Measurements from ENCODE around the gene DLK2. TPM values are rescaled to one million over a fixed set of nuclear protein-coding genes. Genes with fewer than 3 reads are reported as not detected.
"Not testable (repeated sequence)": the region's sequence is repeated elsewhere in the genome, so short reads cannot be mapped to it uniquely, and the experiment has no call there.

The DLK2 gene
- total RNA-seq, 3 donors from 2014 or later: 3.6 to 8.9 TPM; not detected in 1

- H3K27ac ChIP-seq: peak overlapping the region; percentile 83 to 93
Measured at GRCh38 chr6:43428874-43429273, 26.5 kb downstream of the DLK2 start.

GRCh38 chr6:43428112-43428570 is 27.2 kb downstream of the DLK2 start:
- Histone ChIP-seq H3K36me3 (no peaks in the 10 kb centered on the region), H3K4me3 (peak overlapping the region; percentile 70 to 96 (median 72)), H3K27ac (peak overlapping the region; percentile 83 to 93), H3K9me3 (no peaks in the 10 kb centered on the region), H3K4me1 (peaks cover 6 to 8% of the 10 kb centered on the region in 2 donors), H3K27me3 (no peaks in the 10 kb centered on the region)
- intact Hi-C loops (cut with DNase I; ENCODE audit: low total_unique reads): no loop called here
- TF ChIP-seq POLR2A (IDR thresholded peaks at IDR 0.05) (no peak), CTCF (IDR thresholded peaks at IDR 0.05) (no peak), POLR2AphosphoS5 (IDR thresholded peaks at IDR 0.05) (no peak)
- no peak for DNase-seq (ENCODE audit: low spot score in 2 of 2)

More at GRCh38 chr6:43428874-43429273, 26.5 kb downstream of the DLK2 start:
- peak overlapping the region in 2 of 3 donors; percentile 70 to 96 for H3K4me3 ChIP-seq
- H3K36me3 ChIP-seq: no peaks in the 10 kb centered on the region
- intact Hi-C loops (cut with DNase I; ENCODE audit: low total_unique reads): no loop called here
- peaks cover 6 to 8% of the 10 kb centered on the region in 2 donors for H3K4me1 ChIP-seq
- H3K27me3 ChIP-seq: no peaks in the 10 kb centered on the region
- TF ChIP-seq CTCF (IDR thresholded peaks at IDR 0.05): no peak
- TF ChIP-seq POLR2AphosphoS5 (IDR thresholded peaks at IDR 0.05): no peak
- no peak for TF ChIP-seq POLR2A (IDR thresholded peaks at IDR 0.05)
- no peak for DNase-seq (ENCODE audit: low spot score in 2 of 2)
- no peaks in the 10 kb centered on the region for H3K9me3 ChIP-seq

GRCh38 chr6:43427406-43428111 is 27.8 kb downstream of the DLK2 start, which contains the start of gene ABCC10:
Gene ABCC10, plus strand, starts transcription at chr6:43427541. Its CDS starts 438 bp downstream, at chr6:43427979.
- TF ChIP-seq POLR2AphosphoS5 (IDR thresholded peaks at IDR 0.05): peak in 2 of 3 donors; percentile 44
- no peak for TF ChIP-seq POLR2A (IDR thresholded peaks at IDR 0.05)
- peak in 2 of 3 donors; percentile 31 to 47 for TF ChIP-seq CTCF (IDR thresholded peaks at IDR 0.05)
- H3K9me3 ChIP-seq: no peaks in the 10 kb centered on the region
- H3K4me1 ChIP-seq: peaks cover 6 to 8% of the 10 kb centered on the region in 2 donors
- no peaks in the 10 kb centered on the region for H3K27me3 ChIP-seq
- H3K36me3 ChIP-seq: no peaks in the 10 kb centered on the region
- peak within 1 kb of the TSS; percentile 70 to 96 (median 72) for H3K4me3 ChIP-seq
- DNase-seq (ENCODE audit: low spot score in 2 of 2): peak; percentile 92 to 94
- H3K27ac ChIP-seq: peak within 1 kb of the TSS; percentile 83 to 93
- intact Hi-C loops (cut with DNase I; ENCODE audit: low total_unique reads): no loop called here

- Histone ChIP-seq H3K36me3 (no peaks in the 10 kb centered on the region), H3K27me3 (no peaks in the 10 kb centered on the region), H3K4me3 (peak overlapping the region; percentile 70 to 96 (median 72)), H3K9me3 (no peaks in the 10 kb centered on the region), H3K4me1 (peaks cover 6 to 8% of the 10 kb centered on the region in 2 donors), H3K27ac (peak overlapping the region; percentile 83 to 93)
- DNase-seq (ENCODE audit: low spot score in 2 of 2): no peak
- TF ChIP-seq CTCF (IDR thresholded peaks at IDR 0.05) (no peak), POLR2AphosphoS5 (IDR thresholded peaks at IDR 0.05) (peak in 1 of 3 donors; percentile 15)
- intact Hi-C loops (cut with DNase I; ENCODE audit: low total_unique reads): no loop called here
Measured at GRCh38 chr6:43426928-43427405, 28.4 kb downstream of the DLK2 start.

GRCh38 chr6:43425083-43425482 is 30.3 kb downstream of the DLK2 start:
- H3K36me3 ChIP-seq; H3K9me3 ChIP-seq; intact Hi-C loops (cut with DNase I; ENCODE audit: low total_unique reads); H3K27ac ChIP-seq; DNase-seq (ENCODE audit: low spot score in 2 of 2); H3K27me3 ChIP-seq; H3K4me1 ChIP-seq; H3K4me3 ChIP-seq: not testable (repeated sequence)
